H1 (cell line): ENCODE data around the gene IFNL3. TPM values are rescaled to one million over a fixed set of nuclear protein-coding genes. Genes with fewer than 3 reads are reported as not detected.

ENCODE experiments used
- ATF3 ChIP-seq: IDR thresholded peaks from 2 replicates; pipeline ENCODE4 v1.6.1; 2011; ENCODE audit warnings: low read depth, mild to moderate bottlenecking, low read length; ENCODE audit not compliant: insufficient read depth
- CHD7 ChIP-seq: fragments of 300-600 bp; sonication (generic); IDR thresholded peaks from 2 replicates; pipeline ENCODE4 v1.7.1; 2012; ENCODE audit warnings: low read length, moderate library complexity, mild to moderate bottlenecking, inconsistent platforms; ENCODE audit not compliant: insufficient replicate concordance
- CTBP2 ChIP-seq: IDR thresholded peaks from 2 replicates; pipeline ENCODE4 v1.7.0; 2011; ENCODE audit warnings: borderline replicate concordance, mild to moderate bottlenecking, moderate library complexity, mixed read lengths, low read length; ENCODE audit not compliant: insufficient read depth, insufficient read length
- NRF1 ChIP-seq: IDR thresholded peaks from 2 replicates; pipeline ENCODE4 v1.6.1; 2011; ENCODE audit warnings: mild to moderate bottlenecking, low read depth, low read length, improper control_type of control experiment
- POU5F1 ChIP-seq: IDR thresholded peaks from 2 replicates; pipeline ENCODE4 v1.6.1; 2011; ENCODE audit warnings: low read depth, mild to moderate bottlenecking, low read length, moderate library complexity
- polyA plus RNA-seq, 7 experiments: library from polyadenylated mRNA; depleted of rRNA in 3 of 7; stranded (reverse) in 5 of 7; unstranded in 2 of 7; fragments of >200 nt in 5 of 7; fragments of 200-250 nt in 2 of 7; gene quantifications; 1 replicate in 5 of 7; 2 replicates in 1 of 7; 4 replicates in 1 of 7; pipeline versions ENCODE4 v1.2.1 to v1.2.3, GENCODE V29; 2011 to 2013; ENCODE audit warnings: missing spikeins in 2 of 7, mixed read lengths in 2 of 7
- total RNA-seq: library from RNA; stranded (reverse); fragmentation: NEBNext Ultra II Directional; extraction: Animal tissue kit (Norgen Biotek cat#: 25700); gene quantifications from 2 replicates; pipeline ENCODE4 v1.2.1, GENCODE V29; 2021

The IFNL3 gene
- total and polyA plus RNA-seq, 2 of the 8 experiments (the other 6 are each of a cell fraction or from before 2014, with no cell fraction given), result 0.11 TPM; not detected in 1

- TF ChIP-seq CHD7 (no peak), CTBP2 (no peak), ATF3 (no peak), NRF1 (no peak), POU5F1 (no peak)
Measured at GRCh38 chr19:39257227-39257626, 12.4 kb upstream of the IFNL3 start (continued).
